Activated gamma-delta T cell treated with Interleukin-2 at 50 U/mL for 16 hours (primary cell): ENCODE measurements around the gene SMARCA4.
A peak's percentile ranks its signal among the peaks of the same experiment; 100 is the strongest.

Source experiments
- DNase-seq: peaks from one replicate; pipeline ENCODE4 v3.0.0-alpha.2; 2020

SMARCA4 gene

GRCh38 chr19:11017275-11018035 is 56.6 kb downstream of the SMARCA4 start:
- no peak for DNase-seq

- no peak for DNase-seq
Measured at GRCh38 chr19:11018179-11018578, 57.3 kb downstream of the SMARCA4 start.

GRCh38 chr19:11018763-11019162 is 57.9 kb downstream of the SMARCA4 start:
- no peak for DNase-seq

- no peak for DNase-seq
Measured at GRCh38 chr19:11019262-11019661, 58.4 kb downstream of the SMARCA4 start.

- no peak for DNase-seq
Measured at GRCh38 chr19:11019824-11020223, 59.0 kb downstream of the SMARCA4 start.

- DNase-seq, result no peak
Measured at GRCh38 chr19:11020423-11020822, 59.6 kb downstream of the SMARCA4 start.

GRCh38 chr19:11020982-11021759 is 60.3 kb downstream of the SMARCA4 start:
- DNase-seq, result no peak

GRCh38 chr19:11021760-11022144 is 60.9 kb downstream of the SMARCA4 start:
- no peak for DNase-seq

GRCh38 chr19:11023016-11023415 is 62.2 kb downstream of the SMARCA4 start:
- DNase-seq, result no peak

- no peak for DNase-seq
Measured at GRCh38 chr19:11023710-11024109, 62.9 kb downstream of the SMARCA4 start.

- no peak for DNase-seq
Measured at GRCh38 chr19:11024259-11024658, 63.4 kb downstream of the SMARCA4 start.

GRCh38 chr19:11025006-11025405 is 64.2 kb downstream of the SMARCA4 start:
- no peak for DNase-seq

- DNase-seq, result no peak
Measured at GRCh38 chr19:11025445-11025844, 64.6 kb downstream of the SMARCA4 start.

- no peak for DNase-seq
Measured at GRCh38 chr19:11025997-11026396, 65.2 kb downstream of the SMARCA4 start.

- no peak for DNase-seq
Measured at GRCh38 chr19:11027381-11027780, 66.6 kb downstream of the SMARCA4 start.

- no peak for DNase-seq
Measured at GRCh38 chr19:11028146-11028545, 67.3 kb downstream of the SMARCA4 start.

GRCh38 chr19:11031421-11032070 is 70.7 kb downstream of the SMARCA4 start:
- no peak for DNase-seq

- no peak for DNase-seq
Measured at GRCh38 chr19:11033251-11033650, 72.4 kb downstream of the SMARCA4 start.

- DNase-seq, result no peak
Measured at GRCh38 chr19:11033763-11034162, 72.9 kb downstream of the SMARCA4 start.

GRCh38 chr19:11034449-11035213 is 73.8 kb downstream of the SMARCA4 start:
- no peak for DNase-seq

- DNase-seq, result peak; percentile 84
Measured at GRCh38 chr19:11035441-11036377, 74.9 kb downstream of the SMARCA4 start.

GRCh38 chr19:11038511-11038910 is 77.7 kb downstream of the SMARCA4 start:
- no peak for DNase-seq
